ENCODE results near the gene GBX1.
A peak's percentile ranks its signal among the peaks of the same experiment; 100 is the strongest.

GBX1 gene

GRCh38 chr7:151110941-151111645 lies 56.4 kb downstream of the GBX1 start:
- peak; percentile 28 for FAIRE-seq

- no peak for FAIRE-seq
These were observed 57.1 kb downstream of the GBX1 start for GRCh38 chr7:151110236-151110940.

GRCh38 chr7:151109094-151110048 lies 58.1 kb downstream of the GBX1 start:
- no peak for FAIRE-seq

- no peak for FAIRE-seq
These were observed 59.6 kb downstream of the GBX1 start for GRCh38 chr7:151107882-151108281.

- FAIRE-seq, result no peak
These were observed 62.9 kb downstream of the GBX1 start for GRCh38 chr7:151104411-151105235.

- no peak for FAIRE-seq
These were observed 63.5 kb downstream of the GBX1 start for GRCh38 chr7:151103973-151104372.

GRCh38 chr7:151102991-151103390 lies 64.5 kb downstream of the GBX1 start:
- no peak for FAIRE-seq

GRCh38 chr7:151101621-151102396 lies 65.7 kb downstream of the GBX1 start:
- FAIRE-seq, result no peak

GRCh38 chr7:151100921-151101320 lies 66.6 kb downstream of the GBX1 start:
- no peak for FAIRE-seq

- FAIRE-seq, result no peak
These were observed 67.8 kb downstream of the GBX1 start for GRCh38 chr7:151099486-151100211.

Data from G401.6 (cell line).